Measurements from ENCODE around the gene KIZ.
A peak's percentile ranks its signal among the peaks of the same experiment; 100 is the strongest.
"Not testable (repeated sequence)": the region's sequence is repeated elsewhere in the genome, so short reads cannot be mapped to it uniquely, and the experiment has no call there.

The KIZ gene

GRCh38 chr20:21229163-21229562 is 103.3 kb downstream of the KIZ start:
- no peak for DNase-seq (ENCODE audit: low read depth in 2 of 2)

- no peak for DNase-seq (ENCODE audit: low read depth in 2 of 2)
These were observed 104.3 kb downstream of the KIZ start for GRCh38 chr20:21230220-21230619.

GRCh38 chr20:21230686-21231085 is 104.8 kb downstream of the KIZ start:
- no peak for DNase-seq (ENCODE audit: low read depth in 2 of 2)

GRCh38 chr20:21232546-21233280 is 106.8 kb downstream of the KIZ start:
- no peak for DNase-seq (ENCODE audit: low read depth in 2 of 2)

GRCh38 chr20:21234324-21234723 is 108.4 kb downstream of the KIZ start:
- DNase-seq (ENCODE audit: low read depth in 2 of 2): no peak

- no peak for DNase-seq (ENCODE audit: low read depth in 2 of 2)
These were observed 109.1 kb downstream of the KIZ start for GRCh38 chr20:21234806-21235483.

- DNase-seq (ENCODE audit: low read depth in 2 of 2): peak; percentile 26 to 57
These were observed 109.9 kb downstream of the KIZ start for GRCh38 chr20:21235484-21236445.

- no peak for DNase-seq (ENCODE audit: low read depth in 2 of 2)
These were observed 112.3 kb downstream of the KIZ start for GRCh38 chr20:21237956-21238799.

GRCh38 chr20:21238818-21239536 is 113.1 kb downstream of the KIZ start:
- DNase-seq (ENCODE audit: low read depth in 2 of 2): no peak

- no peak for DNase-seq (ENCODE audit: low read depth in 2 of 2)
These were observed 114.5 kb downstream of the KIZ start for GRCh38 chr20:21240394-21240793.

- DNase-seq (ENCODE audit: low read depth in 2 of 2): no peak
These were observed 115.5 kb downstream of the KIZ start for GRCh38 chr20:21241406-21241805.

- no peak for DNase-seq (ENCODE audit: low read depth in 2 of 2)
These were observed 117.9 kb downstream of the KIZ start for GRCh38 chr20:21243811-21244210.

GRCh38 chr20:21244808-21245207 is 118.9 kb downstream of the KIZ start:
- DNase-seq (ENCODE audit: low read depth in 2 of 2): no peak

GRCh38 chr20:21246161-21246560 is 120.3 kb downstream of the KIZ start:
- DNase-seq (ENCODE audit: low read depth in 2 of 2): no peak

GRCh38 chr20:21247603-21248095 is 121.8 kb downstream of the KIZ start:
- DNase-seq (ENCODE audit: low read depth in 2 of 2): not testable (repeated sequence)

GRCh38 chr20:21251278-21251677 is 125.4 kb downstream of the KIZ start:
- no peak for DNase-seq (ENCODE audit: low read depth in 2 of 2)

- DNase-seq (ENCODE audit: low read depth in 2 of 2): no peak
These were observed 131.3 kb downstream of the KIZ start for GRCh38 chr20:21257192-21257591.

GRCh38 chr20:21258411-21258810 is 132.5 kb downstream of the KIZ start:
- DNase-seq (ENCODE audit: low read depth in 2 of 2): no peak

- no peak for DNase-seq (ENCODE audit: low read depth in 2 of 2)
These were observed 133.5 kb downstream of the KIZ start for GRCh38 chr20:21259346-21259745.

GRCh38 chr20:21262812-21263211 is 136.9 kb downstream of the KIZ start:
- no peak for DNase-seq (ENCODE audit: low read depth in 2 of 2)
